ENCODE measurements around the gene UST.
"Not testable (repeated sequence)": the region's sequence is repeated elsewhere in the genome, so short reads cannot be mapped to it uniquely, and the experiment has no call there.

The UST gene

DNA sequence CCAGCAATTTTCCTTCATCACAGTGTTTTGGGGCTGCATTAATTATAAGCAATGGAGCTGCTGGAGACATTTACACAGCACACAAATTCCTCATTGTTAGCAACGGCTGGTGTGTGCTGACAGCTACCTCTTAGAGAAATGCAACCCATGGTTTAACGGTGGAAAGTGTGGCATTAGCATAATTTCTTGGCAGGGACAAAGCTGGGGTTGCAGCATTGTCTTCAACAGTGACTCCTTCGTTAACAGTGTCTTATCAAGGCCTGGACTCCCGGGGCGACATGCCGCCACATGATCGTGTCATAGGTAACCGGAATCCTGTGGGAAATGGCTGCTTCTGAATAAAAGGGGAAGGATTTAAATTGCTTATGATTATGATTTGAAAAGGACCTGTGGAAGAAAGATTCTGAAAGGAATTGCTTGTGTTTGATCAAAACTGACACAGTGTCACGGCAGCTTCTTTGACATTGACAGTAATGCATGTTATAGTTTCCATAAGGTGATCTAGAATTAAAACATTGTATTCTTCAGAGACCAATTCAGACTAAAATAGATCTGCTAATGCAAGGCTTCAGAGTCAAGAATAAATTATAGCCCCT is 128.0 kb downstream of the UST start:
- DNase-seq, result no peak

DNA sequence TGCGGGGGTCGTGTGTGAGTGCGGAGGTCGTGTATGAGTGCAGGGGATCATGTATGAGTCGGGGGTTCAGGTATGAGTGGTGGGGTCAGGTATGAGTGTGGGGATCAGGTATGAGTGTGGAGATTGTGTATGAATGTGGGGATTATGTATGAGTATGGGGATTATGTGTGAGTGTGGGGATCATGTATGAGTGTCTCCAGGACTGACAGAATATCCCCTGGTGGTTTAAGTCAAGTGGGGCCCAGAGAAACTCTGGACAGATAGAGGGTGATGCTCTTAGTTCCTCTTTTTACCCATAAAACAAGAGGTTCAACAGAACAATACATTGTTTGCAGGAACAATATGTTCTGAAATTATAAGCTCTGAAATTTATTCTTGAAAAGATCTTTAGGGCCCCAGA is 131.9 kb downstream of the UST start:
- DNase-seq, result no peak

DNA sequence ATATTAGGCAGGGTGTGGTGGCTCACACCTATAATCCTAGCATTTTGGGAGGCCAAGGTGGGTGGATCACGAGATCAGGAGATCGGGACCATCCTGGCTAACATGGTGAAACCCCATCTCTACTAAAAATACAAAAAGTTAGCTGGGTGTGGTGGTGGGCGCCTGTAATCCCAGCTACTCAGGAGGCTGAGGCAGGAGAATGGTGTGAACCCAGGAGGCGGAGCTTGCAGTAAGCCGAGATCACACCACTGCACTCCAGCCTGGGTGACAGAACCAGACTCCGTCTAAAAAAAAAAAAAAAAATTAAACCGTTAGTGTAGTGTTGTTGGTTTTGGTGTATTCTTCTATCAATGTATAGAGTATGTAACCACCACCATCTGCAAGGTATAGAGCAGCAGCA is 133.9 kb downstream of the UST start:
- DNase-seq, result not testable (repeated sequence)

DNA sequence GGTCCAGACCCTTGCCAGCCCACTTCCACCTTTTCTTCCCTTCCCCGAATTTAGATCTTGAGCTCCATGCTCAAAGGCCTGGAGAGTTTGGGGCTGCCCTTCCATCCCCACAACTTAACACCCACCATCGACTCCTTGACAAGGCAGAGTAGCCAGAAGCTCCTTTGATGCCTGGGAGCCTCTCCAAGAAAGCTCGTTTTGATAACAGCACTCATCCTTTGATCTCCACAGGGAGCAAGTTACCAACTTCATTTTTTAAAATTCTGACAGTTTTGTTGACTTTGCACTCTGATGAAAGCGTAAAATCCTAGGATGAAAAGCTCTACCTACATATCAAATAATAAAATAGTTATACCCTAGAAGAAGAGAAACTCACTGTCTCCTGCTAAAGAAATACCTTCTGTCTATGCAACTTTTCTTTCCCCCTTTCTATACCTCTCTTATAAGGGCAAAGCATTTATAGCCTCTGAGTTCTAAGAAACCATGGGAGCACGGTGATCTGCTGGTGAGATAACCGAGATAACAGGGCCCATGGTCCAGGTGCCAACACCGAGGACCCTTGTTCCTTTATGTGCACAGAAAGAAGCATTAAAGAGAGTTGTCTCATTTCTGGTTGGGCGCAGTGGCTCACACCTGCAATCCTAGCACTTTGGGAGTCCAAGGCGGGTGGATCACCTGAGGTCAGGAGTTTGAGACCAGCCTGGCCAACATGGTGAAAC is 134.9 kb downstream of the UST start:
- no peak for DNase-seq

DNA sequence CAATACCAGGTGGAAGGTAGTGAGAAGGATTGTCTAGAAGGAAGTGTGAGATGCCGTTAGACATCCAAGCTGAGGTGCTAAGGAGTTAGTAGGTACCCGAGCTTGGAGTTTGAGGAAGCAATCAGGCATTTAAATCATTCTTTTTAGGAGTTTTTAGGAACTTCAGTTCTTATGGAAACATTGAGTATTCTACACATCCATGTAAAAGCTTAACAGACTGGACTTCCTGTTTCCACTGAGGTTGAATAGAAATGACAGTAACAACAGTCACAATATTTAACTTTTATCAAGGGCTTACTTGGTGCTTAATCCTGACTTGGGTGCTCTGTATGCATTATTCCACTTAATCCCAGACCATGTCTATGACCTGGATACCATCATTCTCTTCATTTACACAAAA is 136.4 kb downstream of the UST start:
- no peak for DNase-seq

DNA sequence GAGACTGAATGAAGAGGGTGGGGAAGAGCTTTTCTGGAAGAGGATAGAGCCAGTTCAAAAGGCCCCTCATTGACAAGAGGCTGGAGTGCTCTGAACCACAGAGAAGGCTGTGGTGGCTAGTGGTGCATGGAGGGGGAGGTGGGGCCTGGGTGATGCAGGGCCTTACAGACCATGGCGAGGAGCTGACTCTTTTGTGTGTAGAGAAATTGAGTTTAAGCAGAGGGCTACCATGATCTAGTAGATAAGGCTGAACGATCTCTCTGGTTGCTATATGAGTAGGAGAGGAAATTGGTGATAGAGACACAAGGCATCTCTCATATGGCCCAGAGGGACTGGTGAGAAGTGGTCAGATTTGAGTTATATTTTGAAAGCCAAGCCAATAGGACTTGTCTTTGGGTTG is 137.6 kb downstream of the UST start:
- DNase-seq, result no peak

DNA sequence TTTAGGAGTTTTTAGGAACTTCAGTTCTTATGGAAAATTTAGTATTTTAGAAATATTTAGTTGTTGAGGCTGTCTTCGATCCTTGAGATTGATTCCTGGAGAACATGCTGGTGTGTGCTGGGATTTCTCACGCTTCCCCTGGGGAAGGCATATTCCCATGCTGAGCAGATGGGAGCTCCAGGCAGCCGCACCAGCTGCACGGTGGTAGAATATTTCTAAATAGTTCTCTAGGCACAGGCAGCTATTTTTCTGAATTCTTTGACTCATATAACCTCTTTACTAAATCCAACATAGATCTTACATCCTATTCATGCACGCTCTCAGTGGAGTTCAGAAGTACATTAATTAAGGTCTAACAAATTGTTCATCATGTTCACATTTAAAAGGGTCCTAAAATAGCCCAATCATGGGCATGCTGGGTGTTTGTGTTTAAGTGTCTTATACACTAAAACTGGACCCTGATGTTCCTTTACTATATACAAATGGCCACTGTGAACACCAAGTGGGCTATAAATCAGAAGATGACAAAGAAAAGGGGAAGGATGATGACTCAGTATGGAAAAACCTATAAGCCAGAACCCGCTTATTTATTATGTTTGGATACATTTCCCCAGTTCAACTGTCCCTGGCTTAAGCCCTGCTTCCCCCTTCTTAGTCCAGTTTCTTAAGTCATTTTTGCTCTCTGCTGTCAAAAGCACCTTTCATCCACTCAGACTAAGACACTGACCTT is 138.5 kb downstream of the UST start:
- DNase-seq, result no peak

DNA sequence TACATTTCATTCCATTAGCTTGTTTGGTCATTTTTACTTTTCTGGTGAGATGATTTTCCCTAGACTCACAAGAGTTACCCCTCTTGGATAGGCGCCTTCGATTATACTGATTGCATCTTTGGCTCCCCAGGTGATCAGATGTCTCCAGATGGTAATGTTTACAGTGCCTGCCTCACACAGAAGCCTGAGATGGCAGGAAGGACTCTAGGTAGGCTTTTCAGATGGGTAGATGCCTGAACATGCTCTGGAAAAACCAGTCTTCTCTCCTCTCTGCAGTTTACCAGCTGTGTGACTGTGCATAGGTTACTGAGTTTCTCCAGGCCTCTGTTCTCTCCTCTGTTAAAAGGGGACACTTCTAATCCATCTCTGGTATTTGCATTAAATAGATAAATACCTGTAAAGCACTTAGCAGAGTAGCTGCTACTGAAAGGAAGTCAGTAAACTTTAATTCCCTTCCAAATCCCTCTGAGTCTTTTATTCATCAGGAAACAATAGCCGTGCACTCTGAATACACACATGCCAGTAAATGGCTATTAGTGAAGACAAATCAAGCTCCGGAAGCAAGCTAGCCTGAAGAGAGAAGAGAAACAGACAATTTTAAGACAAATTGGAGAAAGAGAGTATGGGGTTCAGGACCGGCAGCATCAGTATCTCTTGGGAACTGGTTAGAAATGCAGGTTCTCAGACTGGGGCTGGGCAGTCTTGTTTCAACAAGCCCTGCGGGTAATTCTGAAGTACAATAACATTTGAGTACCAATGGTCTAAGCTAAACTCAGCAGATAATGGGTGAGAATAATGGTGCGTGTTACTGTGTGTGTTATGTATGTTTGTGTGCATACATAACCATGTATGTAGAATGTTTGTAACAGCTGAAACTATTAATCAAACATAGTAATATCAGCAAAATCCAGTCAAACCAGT is 139.4 kb downstream of the UST start:
- no peak for DNase-seq

DNA sequence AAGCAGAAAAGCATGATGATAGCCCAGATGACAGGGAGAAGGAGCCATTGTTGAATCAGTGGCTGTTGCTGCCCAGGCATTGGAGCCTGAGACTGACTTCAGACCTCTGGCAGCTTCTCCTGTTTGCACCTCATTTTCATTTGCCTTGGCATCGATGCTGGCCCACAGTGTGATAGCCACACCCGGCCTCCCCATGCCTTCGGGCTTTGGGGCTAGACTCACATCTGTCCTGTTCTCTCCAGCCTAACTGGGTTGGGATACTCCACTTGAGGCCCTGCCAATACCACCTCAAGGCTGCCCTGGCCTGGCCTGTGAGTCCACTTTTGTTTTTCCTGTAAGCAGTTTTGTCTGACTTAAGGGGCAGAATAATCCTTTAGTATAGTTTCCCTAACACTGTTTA is 140.4 kb downstream of the UST start:
- DNase-seq, result no peak

DNA sequence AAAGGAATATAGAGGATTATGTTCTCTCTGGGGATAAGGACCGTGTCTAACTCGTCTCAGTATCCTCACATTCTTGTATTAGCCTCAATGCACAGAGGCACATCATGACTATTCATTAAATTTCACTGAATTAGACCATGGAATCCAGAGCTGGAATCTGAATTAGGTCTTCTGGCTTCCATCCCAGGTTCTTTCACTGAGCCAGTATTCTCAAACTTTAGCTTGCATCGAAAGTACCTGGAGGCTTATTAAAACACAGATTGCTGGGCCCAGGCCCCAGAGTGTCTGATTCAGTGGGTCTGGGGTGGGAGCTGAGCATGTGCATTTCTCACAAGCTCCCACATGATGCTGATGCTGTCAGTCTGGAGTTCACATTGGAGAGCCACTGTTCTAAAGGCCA is 142.0 kb downstream of the UST start:
- no peak for DNase-seq

DNA sequence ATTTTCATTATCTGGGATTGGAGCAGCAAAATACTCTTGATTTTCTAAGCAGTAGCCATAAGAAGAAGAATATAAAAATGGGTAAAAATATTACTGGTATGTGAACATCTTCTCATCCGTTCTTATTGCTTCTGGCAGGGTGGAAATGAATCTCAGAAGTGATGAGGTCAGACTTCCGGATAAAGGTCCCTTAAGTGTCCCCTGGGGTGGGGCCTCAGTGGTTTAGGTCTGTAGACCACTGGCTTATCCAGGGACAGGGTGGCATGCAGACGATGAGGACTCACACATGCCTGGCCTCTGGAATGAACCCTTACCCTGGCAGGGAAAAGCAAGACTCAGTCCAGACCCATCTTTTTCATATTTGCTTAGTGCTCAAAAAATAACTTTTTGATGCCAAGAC is 143.3 kb downstream of the UST start:
- no peak for DNase-seq

DNA sequence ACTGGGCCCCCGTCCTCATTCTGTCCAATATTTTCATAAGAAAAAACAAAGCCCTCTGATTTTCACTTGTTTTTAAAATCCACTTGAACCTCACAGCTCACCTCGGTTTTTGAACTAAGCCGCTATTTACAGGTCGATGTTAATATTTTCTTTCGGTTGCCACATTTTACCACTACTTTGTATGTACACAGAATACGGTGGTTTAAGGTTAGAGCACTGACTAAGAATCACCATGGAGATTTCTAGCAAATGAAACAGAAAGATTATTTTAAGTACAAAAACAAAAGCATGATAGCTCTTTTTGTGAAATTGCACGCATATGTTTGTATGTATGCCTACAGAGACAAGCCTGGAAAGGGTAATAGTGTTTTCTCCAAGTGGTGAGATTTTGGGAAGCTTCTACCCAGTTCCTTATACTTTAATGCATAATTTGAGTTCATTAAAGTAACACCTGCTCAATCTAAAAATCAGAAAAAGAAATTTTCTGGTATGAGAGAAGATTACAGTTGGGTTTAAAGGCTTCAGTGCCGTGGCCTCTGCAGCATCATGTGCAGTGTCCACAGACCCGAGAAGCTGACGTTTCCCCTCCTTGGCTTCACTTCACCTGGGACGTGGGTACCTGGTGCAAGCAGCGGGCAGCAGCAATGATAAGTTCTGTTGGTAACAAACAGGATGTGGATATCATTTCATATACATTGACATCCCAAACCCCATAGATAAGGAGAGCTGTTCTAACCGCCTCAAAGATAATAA is 144.0 kb downstream of the UST start:
- no peak for DNase-seq

DNA sequence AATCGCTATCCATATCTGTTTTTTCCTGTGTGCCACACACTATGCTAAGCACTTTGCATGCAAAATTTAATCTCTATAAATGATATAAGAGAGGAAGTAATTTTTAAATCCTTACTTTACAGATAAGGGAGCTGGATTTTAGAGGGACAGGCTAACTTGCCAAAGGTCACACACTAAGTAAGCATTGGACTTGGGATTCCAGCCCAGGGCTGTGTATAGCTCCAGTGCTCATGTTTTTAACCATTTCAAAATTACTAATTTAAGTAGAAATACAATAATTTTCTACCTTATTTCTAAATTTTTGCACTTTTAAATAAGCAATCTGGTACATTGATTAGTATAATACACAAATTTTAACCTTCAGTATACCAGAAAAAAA is 144.6 kb downstream of the UST start:
- DNase-seq, result no peak

DNA sequence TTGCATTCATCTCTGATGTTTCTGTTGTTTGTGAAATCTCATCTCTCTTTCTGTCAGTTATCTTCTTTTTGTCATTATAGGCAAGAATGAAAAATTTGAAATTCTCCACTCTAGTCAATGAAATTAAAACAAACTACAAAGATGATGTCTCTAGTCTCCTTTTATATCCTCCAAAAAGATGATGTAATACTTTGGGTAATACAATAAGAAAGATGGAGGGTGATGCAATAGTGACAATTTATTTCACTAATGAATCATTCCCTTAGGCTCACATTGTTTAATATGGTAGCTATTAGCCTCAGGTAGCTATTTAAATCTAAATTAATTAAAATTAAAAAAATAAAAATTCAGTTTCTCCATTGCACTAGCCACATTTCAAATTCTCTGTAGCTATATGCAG is 145.4 kb downstream of the UST start:
- DNase-seq, result no peak

DNA sequence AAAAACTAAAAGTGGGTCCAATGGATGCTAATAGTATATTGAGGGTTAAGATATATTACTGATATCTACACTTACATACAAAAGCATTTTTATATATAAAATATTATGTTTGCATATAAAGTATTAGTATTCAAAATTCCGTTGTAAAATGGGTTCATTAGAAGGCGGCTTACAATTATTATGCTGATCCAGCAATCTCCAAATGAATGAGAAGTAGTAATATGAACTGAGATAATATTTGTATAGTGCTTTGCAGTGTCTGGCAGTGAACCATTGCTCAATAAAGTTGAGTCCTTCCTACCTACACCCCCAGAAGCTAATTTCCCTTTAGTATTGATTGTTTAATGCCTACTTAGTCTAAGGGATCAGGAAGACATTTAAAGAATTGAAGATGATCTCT is 146.2 kb downstream of the UST start:
- no peak for DNase-seq

DNA sequence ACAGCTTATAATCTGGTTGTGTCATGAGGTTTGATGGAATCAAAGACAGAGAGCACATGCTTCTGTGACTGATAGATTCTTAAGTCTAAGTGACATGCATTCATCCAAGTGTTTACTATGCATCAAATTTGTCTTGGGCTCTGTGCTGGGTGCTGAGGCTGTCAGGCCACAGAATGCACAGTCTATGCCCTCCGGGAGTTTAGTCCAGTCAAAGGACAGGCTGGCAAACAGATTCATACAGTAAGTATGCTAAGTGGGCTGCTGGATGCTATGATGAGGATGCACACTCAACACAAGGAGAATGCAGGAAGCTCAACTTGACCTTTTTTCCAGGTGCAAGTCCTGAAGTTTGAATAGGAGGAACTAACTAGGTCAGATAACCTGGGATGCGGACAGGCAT is 146.7 kb downstream of the UST start:
- no peak for DNase-seq

DNA sequence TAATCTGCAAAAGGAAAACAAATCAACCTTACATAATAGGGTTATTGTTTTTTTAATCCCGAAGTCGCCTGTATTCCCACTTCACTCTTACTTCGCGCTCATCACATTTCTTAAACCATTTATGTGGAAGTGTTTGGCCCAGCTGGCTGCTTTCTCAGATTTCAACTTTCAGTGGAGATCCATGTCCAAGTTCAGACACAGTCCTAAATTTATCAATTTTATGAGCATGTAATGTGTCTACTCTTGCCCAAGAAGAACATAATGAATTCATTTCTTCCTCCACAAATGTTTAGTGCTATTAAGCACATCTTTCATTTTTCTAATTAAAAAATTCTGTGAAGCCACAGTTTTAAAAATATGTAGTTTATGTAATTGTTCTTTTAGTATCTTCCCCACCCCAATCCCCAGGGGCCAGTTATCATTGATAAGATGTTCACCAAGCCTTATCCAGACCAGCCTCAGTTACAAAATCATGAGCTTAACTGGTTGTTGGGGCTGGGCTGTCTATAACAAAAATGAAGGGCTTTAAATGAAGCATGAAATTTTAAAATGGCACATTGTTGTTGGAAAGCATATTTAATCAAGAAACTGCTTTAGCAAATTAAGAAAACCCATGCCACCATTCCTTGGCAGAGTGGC is 151.7 kb downstream of the UST start:
- no peak for DNase-seq

DNA sequence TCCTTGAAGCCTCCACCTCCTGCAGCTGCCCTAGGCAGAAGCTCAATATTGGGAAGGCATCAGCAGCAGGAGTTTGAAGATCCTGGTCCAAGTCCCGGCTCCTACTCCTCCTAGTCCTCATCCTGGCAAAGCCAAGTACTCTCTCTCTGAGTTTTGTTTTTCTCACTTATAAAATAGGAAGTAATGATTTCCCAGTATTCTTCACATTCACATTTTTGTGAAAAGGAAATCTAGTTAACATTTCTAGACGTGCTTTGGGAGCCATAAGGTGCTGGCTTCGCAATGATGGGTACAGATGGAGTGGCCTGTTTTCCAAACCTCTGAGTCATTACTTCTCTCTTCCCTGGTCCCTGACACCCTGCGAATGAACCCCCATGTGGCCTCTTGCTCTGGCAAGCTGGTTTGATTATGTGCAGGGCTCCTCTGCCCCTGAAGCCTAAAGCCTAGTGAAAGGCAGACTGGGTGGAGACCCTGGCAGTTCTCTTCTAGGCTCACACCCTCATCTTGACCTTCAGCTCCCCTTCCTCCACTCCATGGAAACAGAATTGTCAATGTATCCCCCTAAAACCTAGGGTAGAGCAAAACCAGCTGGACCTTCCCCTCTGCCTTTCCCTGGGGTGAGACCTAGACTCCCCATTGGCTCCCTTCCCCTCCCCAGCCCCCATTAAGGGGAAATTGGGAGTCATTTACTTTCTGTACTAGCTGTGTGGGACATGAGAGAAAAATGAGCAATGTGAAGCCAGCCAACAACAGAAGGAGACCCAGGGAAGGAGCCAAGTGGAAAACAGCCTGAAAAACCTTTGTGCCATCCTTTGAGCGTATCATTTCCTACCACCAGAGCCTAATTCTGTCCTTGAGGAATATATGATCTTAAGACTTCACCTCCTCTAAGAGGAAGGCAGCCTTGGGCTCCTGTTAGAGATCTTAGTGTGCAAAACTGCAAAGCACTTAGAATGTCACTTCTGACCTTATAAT is 158.4 kb downstream of the UST start:
- DNase-seq, result no peak

DNA sequence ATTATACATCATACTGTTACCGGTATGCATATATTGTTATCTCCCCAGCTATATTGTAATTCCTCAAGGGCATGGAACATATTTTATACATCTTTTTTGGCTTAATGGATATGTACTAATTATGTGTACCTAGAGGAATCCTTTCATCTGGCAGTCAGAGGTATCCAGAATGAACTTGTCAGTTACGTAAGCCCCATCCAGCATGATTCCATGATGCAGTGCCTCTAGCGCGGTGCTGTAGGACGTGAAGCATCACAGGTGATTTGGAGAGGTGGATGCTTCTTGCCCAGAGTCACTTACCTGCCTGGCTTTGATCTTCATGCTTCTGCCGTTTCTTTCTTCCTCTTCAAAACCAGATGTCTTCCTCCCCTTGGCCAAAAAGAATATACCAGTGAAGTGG is 159.1 kb downstream of the UST start:
- no peak for DNase-seq

DNA sequence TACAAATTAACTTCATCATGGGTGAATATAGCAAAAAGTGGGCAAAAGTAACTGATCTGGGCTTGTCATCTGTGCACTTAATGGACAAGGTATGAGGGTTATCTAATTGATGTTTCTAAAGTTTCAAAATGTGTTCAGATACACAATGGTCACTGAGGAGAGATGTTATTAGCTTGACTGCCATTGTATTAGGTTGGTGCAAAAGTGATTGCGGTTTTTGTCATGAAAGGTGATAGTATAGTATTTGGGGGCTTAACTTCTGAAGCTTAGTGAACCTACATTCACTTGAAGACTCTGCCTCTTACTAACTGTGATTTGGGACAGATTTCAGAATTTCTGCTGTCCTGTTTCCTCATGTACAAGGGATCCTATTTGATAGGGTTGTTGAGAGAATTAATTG is 159.6 kb downstream of the UST start:
- no peak for DNase-seq

DNA sequence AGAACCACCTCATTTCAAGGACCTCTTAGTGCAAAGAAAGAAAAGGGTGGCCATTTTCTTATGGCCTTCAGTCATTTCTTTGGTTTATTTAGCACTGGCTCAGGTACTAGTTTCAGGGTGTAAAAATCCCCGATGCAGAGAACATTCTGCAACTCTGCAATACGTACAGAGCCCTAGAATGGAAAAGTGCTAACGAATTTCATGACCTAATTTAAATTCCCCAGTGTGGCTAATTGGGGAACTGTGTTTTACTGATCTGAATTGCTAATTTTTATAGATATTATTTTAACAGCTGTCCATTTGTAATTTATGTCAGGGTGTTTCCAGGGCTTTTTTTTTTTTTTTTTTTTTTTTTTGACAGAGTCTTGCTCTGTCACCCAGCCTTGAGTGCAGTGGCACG is 160.7 kb downstream of the UST start:
- no peak for DNase-seq

Measured in activated CD4-positive, CD25-positive, alpha-beta regulatory T cell (primary cell).